AML-193 (cell line): ENCODE data around the gene LRRFIP1.
"Not testable (repeated sequence)": the region's sequence is repeated elsewhere in the genome, so short reads cannot be mapped to it uniquely, and the experiment has no call there.

Experiments
- DNase-seq, 2 experiments: peaks; one replicate each; lab custom pipeline; 2025; lab: John Stamatoyannopoulos, UW

LRRFIP1 gene

GRCh38 chr2:237688541-237688940 is 61.2 kb downstream of the LRRFIP1 start:
- not testable (repeated sequence) for DNase-seq

DNA sequence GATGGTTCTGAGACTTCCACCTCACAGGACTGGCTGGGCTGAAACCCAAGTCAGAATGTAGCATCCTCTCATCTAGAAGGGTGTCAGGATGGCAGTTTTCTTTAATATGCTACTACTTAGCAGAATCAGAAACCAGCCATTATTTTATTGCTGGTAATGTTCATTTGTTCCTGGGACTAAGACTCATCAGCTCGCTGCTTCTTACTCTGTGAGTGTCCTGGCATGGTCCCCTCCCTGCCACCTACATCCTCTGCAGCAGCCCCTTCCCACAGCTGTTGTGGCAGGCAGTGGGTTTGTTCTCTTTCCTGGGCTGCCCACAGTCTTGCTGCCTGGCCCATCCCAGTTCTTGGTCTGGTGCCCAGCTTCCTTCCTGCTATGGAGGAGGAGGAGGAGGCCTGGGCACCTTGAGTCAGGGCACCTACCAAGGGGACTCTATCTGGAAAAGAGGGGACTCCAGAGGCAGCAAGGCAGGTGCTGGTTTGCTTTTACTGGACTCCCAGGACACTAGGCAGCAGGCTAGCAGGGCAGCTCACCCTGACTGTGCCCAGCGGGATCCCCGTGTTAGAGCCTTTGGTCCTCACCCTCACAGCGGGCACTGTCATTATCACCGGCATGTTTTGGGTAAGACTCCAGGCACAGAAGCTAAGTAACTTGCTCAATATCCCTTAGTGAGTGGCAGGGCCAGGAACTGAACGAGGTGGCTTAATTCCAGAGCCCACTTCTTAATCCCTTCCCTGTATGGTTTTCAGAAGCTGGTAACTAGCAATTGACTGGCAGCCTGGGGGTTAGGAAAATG is 62.1 kb downstream of the LRRFIP1 start:
- peak; percentile 69 to 80 for DNase-seq

GRCh38 chr2:237691029-237691907 is 63.9 kb downstream of the LRRFIP1 start:
- no peak for DNase-seq

DNA sequence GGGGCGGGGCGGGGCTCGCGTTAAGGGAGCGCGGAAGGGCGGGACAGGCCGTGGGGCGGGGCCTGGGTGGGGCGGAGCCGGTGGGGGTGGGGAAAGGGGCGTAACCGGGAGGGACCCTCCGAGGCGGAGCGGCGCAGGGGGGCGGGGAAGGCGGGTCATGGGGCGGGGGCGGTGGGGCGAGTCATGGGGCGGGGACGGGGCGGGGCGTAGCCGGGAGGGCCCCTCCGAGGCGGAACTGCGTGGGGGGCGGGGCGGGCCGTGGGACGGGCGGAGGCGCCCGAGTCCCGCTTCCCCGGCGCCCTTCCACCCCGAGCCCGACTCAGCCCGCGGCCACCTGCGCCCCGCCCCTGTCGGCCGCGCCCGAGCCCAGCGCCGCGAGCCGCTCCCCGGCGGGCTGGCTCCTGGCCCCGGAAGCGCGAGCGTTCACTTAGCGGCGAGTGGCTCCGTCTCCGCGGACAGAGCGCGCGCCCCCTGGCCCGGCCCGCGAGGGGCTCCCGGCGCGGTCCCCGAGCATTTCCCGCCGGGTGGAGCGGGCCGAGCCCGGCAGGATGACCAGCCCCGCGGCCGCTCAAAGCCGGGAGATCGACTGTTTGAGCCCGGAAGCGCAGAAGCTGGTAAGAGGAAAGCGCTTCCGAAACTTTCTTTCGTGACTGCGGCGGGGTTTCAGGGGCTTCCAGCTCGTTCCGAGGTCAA is 64.7 kb downstream of the LRRFIP1 start:
- DNase-seq = peak; percentile 77 to 86

DNA sequence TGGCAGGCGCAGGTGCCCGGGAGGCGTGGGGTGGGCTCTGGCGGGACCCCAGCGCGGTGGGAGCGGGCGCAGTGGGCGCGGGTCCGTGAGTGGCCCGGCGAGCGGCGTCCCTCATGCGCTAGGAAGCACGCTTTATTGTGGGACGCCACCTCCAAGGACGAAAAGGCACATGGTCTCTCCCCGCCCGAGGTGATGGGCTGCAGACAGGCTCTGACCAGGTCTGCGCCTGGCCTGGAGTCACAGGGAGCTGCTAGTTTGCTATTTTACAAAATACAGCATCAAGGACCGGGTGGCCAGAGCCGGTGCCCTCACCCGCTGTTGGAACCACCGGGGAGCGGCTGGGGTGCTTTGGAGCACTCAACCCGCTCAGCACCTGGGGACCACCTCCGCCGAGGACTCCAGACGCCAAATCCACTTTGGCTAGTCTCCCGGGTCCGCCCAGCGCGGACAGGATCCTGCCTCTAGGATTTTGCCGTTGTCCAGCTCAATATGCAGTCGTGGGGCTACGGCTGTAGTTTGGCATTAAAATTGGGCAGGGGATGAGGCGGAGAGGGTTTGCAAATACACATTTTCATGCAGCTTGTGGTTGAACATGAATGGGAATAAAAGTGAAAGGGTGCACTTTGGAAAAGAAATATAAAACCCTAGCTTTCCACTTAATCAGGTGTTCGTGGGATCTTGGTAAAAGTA is 65.4 kb downstream of the LRRFIP1 start:
- no peak for DNase-seq

- DNase-seq = peak; percentile 21 to 30
Measured at GRCh38 chr2:237693291-237693994, 66.1 kb downstream of the LRRFIP1 start.

- peak; percentile 61 to 64 for DNase-seq
Measured at GRCh38 chr2:237694415-237695194, 67.2 kb downstream of the LRRFIP1 start.

DNA sequence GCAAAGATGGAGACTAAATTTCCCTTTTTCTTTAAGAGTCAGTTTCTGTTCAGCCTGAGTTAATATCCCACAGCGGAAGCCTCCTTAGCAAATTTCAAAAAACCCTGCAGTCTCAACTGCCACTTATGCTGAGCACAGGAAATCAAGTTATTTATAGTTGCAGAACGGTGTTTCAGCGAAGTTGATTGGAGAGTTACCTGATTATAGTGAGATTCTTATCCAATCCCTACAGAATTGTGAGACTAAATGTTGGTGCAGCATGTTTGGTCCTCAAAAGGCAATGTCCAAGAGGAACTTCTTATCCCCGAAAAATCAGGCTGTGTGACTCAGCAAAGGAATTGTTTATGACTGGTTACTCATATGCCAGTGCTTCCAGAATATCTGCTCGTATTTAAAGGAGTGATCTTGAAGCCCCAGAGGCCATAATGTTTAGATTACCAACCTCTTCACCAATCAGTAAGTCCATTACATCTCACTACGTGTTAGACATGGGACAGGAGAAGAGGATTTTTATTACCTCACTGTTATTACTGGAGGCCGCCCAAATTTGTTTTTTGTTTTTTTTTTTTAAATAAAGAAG is 67.9 kb downstream of the LRRFIP1 start:
- peak; percentile 82 to 86 for DNase-seq

- no peak for DNase-seq
Measured at GRCh38 chr2:237696461-237696860, 69.1 kb downstream of the LRRFIP1 start.

GRCh38 chr2:237697586-237698357 is 70.4 kb downstream of the LRRFIP1 start:
- DNase-seq = no peak

DNA sequence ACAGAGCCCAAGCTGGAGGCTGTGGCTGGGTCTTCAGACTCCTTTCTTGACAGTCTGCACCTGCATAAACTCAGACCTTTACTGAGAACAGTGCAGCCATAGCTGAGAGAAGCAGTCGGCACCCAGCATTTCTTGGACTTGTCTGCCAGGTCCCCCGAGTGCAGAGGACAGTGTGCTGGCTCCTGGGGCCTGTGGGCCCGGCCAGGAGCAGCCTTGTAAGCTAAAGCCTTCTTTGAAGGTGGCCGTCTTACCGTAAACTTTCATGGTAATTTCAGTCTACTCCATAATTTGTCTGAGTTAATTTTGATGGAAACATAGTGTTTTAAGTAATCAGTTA is 70.9 kb downstream of the LRRFIP1 start:
- DNase-seq = no peak

GRCh38 chr2:237699870-237700511 is 72.6 kb downstream of the LRRFIP1 start:
- no peak for DNase-seq

DNA sequence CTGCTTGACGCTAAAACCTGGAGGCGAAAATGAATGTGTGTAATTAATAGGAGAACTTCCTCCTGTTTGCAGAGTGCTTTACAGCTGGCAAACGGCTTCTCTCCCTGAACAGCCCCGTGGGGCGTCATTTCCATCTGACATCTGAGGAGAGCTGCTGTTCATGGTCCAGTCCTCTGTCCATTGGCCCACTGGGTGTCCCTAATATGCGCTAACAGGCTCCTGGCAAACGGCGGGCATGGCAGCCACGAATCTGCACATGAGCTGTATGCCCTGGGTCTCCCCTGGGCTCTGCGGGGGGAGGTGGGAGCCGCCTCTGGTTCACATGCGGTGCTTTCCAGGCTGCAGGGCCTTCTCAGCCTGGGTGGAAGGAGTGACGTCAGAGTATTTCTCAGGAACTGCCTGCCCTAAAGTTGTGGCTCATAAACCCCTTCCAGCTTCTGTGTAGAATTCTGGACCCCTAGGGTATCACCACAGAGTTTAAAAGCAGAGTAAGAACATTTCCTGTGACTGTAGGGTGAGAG is 73.2 kb downstream of the LRRFIP1 start:
- peak in 1 of 2 experiments; percentile 4 for DNase-seq

DNA sequence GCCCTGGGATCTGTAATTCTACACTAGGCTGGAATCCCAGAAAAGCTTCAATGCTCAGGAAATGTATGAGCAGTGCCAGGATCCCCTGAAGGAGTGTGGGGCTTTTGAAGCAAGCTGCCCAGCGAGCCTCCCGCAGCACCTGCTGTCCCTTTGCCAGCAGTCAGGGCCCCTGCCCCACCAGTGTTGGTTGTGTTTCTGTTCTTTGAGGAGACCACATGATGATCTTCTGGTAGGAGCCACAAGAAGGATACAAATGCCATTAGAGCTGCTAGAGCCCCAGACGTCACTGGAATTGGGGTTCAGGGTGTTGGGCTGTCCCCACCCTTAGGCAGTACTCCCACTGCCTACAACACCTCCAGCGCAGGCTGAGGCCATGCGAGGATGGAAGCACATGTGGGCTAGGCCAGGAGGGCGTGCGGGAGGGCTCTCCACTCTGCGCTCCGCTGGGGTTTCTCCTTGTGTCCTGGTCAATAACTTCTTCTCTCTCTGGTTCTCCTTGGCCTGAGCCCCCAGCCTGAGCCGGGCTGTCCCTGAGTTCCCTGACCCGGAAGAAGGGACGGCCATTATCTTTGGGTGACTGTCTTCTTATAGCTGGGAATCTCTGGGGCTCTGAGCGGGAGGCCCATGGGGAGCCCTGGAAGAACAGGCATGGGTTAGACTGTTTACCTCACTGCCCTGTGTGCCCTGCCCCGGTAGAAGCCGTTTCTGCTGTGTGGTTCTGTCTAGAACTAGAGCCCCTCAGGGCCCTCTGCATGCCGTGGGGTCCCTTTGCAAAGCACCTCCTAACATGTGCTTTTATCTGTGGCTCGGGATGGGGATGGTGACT is 73.9 kb downstream of the LRRFIP1 start:
- no peak for DNase-seq

DNA sequence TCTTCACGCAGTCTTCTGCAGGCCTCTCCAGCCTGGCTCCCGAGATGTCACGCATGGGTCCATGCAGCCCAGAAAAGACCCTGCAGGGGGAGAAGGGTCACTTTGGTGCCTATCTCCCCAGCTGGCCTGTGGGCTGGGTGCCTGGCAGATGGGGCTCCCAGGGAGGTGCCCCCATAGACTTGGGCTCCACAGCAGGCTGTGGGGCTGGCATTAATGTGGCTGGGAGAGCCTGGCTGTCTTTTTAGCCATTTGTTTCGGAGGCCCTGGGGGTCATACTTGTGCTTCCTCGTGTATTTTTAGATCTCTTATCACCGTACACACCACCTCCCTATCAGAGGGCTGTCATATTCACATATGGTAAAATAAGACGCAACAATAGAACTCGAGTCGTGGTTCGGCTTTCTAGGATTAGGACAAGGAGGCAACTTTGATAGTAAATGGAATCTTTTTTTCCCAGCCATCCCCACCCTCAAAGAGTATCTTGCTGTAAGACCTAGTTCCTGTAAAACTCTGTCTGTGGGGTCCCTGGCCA is 74.5 kb downstream of the LRRFIP1 start:
- DNase-seq = no peak

DNA sequence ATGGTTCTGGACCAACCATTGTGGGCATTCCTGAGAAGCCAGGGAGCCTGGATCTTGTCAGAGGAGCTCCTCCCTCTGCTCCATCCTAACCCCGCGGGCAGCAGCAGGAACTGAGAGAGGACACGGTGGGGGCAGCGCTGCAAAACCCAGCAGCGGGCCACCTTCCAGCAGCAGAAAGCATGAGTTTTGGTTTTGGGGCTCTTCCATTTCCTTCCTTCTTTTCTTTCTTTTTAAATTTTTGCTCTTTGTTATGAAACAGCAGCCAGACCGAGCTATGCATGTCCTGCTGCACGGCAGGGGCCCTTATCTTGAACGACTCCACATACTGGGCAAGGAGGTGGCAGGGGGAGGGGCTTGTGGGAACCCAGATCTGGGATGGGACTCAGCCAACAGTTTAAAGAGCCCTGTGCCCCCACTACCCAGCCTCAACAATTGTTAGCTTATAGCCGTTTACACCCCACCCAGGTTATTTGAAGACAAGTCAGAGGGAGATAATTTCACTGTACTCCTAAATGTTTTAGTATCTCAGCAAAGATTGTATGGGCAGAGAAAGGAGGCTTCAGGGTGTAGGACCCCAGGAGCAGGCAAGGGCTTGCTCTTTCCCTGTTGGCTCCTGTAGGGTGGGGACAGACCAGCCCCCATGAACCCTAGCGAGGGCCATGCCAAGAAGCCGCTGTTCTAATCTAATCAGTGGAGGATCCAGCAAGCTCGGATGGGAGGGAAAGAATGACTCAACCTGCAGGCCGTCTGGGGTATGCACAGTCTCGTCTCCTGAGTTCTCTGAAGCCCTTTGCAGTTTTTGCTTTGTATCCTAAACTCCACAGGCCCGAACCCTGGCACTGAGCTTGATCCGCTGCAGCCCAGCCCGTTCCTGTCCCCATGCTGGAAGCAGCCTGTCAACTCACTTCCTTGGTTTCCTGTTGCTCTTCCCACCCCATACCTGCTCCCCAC is 75.3 kb downstream of the LRRFIP1 start:
- DNase-seq = peak; percentile 77 to 87
